Neuronal stem cell (in vitro differentiated cells): ENCODE measurements around the gene DGCR6L.
"Not testable (repeated sequence)": the region's sequence is repeated elsewhere in the genome, so short reads cannot be mapped to it uniquely, and the experiment has no call there.

Experiments
- DNase-seq: peaks from one replicate; pipeline ENCODE4 v3.0.0-alpha.2; 2013; ENCODE audit warnings: low spot score
- H2AFZ ChIP-seq: one replicate; pipeline ENCODE4 v1.6.1; 2013; ENCODE audit warnings: mild to moderate bottlenecking, low read length, inconsistent platforms
- H2AK5ac ChIP-seq: 2 replicates; pipeline ENCODE4 v1.6.1; 2013; ENCODE audit warnings: low read depth, mild to moderate bottlenecking, inconsistent platforms, low read length, moderate library complexity, mixed read lengths
- H2BK120ac ChIP-seq: 2 replicates; pipeline ENCODE4 v1.6.1; 2013; ENCODE audit warnings: low read depth, mild to moderate bottlenecking, inconsistent platforms, low read length, moderate library complexity, mixed read lengths
- H2BK12ac ChIP-seq: one replicate; pipeline ENCODE4 v1.6.1; 2013; ENCODE audit warnings: low read length, inconsistent platforms
- H2BK15ac ChIP-seq: 2 replicates; pipeline ENCODE4 v1.6.1; 2013; ENCODE audit warnings: mild to moderate bottlenecking, low read length, inconsistent platforms, mixed read lengths
- H2BK5ac ChIP-seq: one replicate; pipeline ENCODE4 v1.6.1; 2013; ENCODE audit warnings: inconsistent platforms, mild to moderate bottlenecking, low read length, moderate library complexity
- H3K14ac ChIP-seq: one replicate; pipeline ENCODE4 v1.6.1; 2013; ENCODE audit warnings: low read length, inconsistent platforms
- H3K18ac ChIP-seq: 2 replicates; pipeline ENCODE4 v1.6.1; 2013; ENCODE audit warnings: low read length, inconsistent platforms
- H3K23ac ChIP-seq: 2 replicates; pipeline ENCODE4 v1.6.1; 2013; ENCODE audit warnings: low read depth, mild to moderate bottlenecking, mixed read lengths, low read length, inconsistent platforms; ENCODE audit not compliant: poor library complexity
- H3K27ac ChIP-seq: replicated peaks from 3 replicates; pipeline ENCODE4 v1.5.1; 2013; ENCODE audit warnings: low read length, inconsistent platforms
- H3K27me3 ChIP-seq, 3 experiments: 2 replicates each; pipeline ENCODE4 v1.6.1; 2013; ENCODE audit warnings: low read length in 3 of 3, mild to moderate bottlenecking in 2 of 3, inconsistent platforms in 1 of 3, low read depth in 1 of 3, mixed read lengths in 1 of 3, moderate library complexity in 1 of 3; ENCODE audit not compliant: control insufficient read depth in 3 of 3, insufficient read depth in 3 of 3
- H3K36me3 ChIP-seq, 2 donors: replicated peaks in 1 of 2; 2 replicates each; pipeline ENCODE4 v1.6.1; 2013; ENCODE audit warnings: low read length in 2 of 2; ENCODE audit not compliant: control insufficient read depth in 2 of 2, insufficient read depth in 2 of 2
- H3K4ac ChIP-seq: 2 replicates; pipeline ENCODE4 v1.6.1; 2013; ENCODE audit warnings: inconsistent platforms, mild to moderate bottlenecking, low read length, moderate library complexity
- H3K4me1 ChIP-seq, 2 donors: 1 replicate in 1 of 2; 2 replicates in 1 of 2; pipeline ENCODE4 v1.6.1; 2013; ENCODE audit warnings: low read length in 2 of 2, low read depth in 1 of 2; ENCODE audit not compliant: control insufficient read depth in 2 of 2, insufficient read depth in 1 of 2
- H3K4me2 ChIP-seq: one replicate; pipeline ENCODE4 v1.6.1; 2013; ENCODE audit warnings: mild to moderate bottlenecking, low read length, inconsistent platforms; ENCODE audit not compliant: insufficient read depth, poor library complexity, severe bottlenecking
- H3K4me3 ChIP-seq, 2 donors: 2 replicates each; pipeline ENCODE4 v1.5.1; 2013; ENCODE audit warnings: low read length in 2 of 2, mild to moderate bottlenecking in 2 of 2, inconsistent platforms in 1 of 2, moderate library complexity in 1 of 2
- H3K79me1 ChIP-seq: one replicate; pipeline ENCODE4 v1.6.1; 2013; ENCODE audit warnings: low read depth, mild to moderate bottlenecking, inconsistent platforms, low read length, moderate library complexity
- H3K9ac ChIP-seq: one replicate; pipeline ENCODE4 v1.6.1; 2013; ENCODE audit warnings: mild to moderate bottlenecking, low read depth, low read length, inconsistent platforms; ENCODE audit not compliant: poor library complexity
- H3K9me3 ChIP-seq, 2 donors: replicated peaks in 1 of 2; 2 replicates each; pipeline versions ENCODE3 to v1.6.1; 2013; ENCODE audit warnings: low read length in 2 of 2, mild to moderate bottlenecking in 2 of 2, inconsistent platforms in 1 of 2, low read depth in 1 of 2, mixed read lengths in 1 of 2, moderate library complexity in 1 of 2; ENCODE audit not compliant: control insufficient read depth in 2 of 2, insufficient read depth in 1 of 2
- H4K8ac ChIP-seq: one replicate; pipeline ENCODE4 v1.6.1; 2013; ENCODE audit warnings: low read depth, mild to moderate bottlenecking, inconsistent platforms, low read length, moderate library complexity
- H4K91ac ChIP-seq: one replicate; pipeline ENCODE4 v1.6.1; 2013; ENCODE audit warnings: low read length, low read depth, mild to moderate bottlenecking, inconsistent platforms; ENCODE audit not compliant: poor library complexity
- WGBS, 2 donors: extraction: QIAGEN DNeasy Blood & Tissue Kit; methylation state at CpG; one replicate each; pipeline ENCODE4 v1.1.7; 2013; ENCODE audit warnings: missing lambda C conversion rate in 2 of 2, mixed read lengths in 1 of 2; ENCODE audit not compliant: insufficient read length in 2 of 2, insufficient replicate concordance in 1 of 2; ENCODE audit errors: extremely low coverage in 2 of 2; 5-methylcytosine and 5-hydroxymethylcytosine counted together

Gene DGCR6L

DNA sequence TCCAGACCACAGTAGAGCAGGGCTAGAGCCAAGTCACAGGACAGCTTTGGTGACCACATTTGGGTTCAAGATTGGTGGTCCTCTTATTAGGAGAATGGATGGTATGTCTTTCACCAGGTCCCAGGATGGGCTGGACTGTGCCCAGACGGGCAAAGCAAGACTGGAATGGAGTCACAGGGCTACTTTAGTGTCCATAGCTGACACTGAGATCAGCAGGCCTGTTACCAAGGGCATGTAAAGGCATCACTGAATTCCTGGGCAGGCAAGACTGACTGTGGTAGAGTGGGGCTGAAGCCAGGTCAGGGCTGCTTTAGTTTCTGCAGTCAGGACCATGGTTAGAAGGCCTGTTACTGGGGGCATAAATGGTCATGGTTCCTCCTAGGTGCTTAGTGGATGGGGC lies 6.1 kb upstream of the DGCR6L start:
- H3K4me1 ChIP-seq: peaks cover 0 to 14% of the 10 kb centered on the region in 2 donors
- not testable (repeated sequence) for H3K4me2 ChIP-seq, H3K4ac ChIP-seq, H3K14ac ChIP-seq, H2BK120ac ChIP-seq, H3K9ac ChIP-seq, H2BK12ac ChIP-seq, H2AFZ ChIP-seq, H3K9me3 ChIP-seq, H3K27me3 ChIP-seq, H2BK5ac ChIP-seq, H3K23ac ChIP-seq, H3K79me1 ChIP-seq, H3K27ac ChIP-seq, H2AK5ac ChIP-seq, H3K36me3 ChIP-seq, H3K18ac ChIP-seq, H3K4me3 ChIP-seq, H2BK15ac ChIP-seq, H4K91ac ChIP-seq, DNase-seq, H4K8ac ChIP-seq
- WGBS, 2 donors: no CpG with 5 or more reads among the region's 1 CpG

GRCh38 chr22:20324139-20324516 lies 4.3 kb upstream of the DGCR6L start:
- whole genome bisulfite sequencing, 2 donors: no CpG with 5 or more reads among the region's 5 CpGs
- no peak overlapping the region for H3K4me2 ChIP-seq
- H4K8ac ChIP-seq: no peak overlapping the region
- H3K27ac ChIP-seq: no peak overlapping the region
- peaks cover 9% of the 10 kb centered on the region for H3K79me1 ChIP-seq
- peaks cover 3 to 14% of the 10 kb centered on the region in 2 donors for H3K4me1 ChIP-seq
- no peak overlapping the region for H4K91ac ChIP-seq
- no peak overlapping the region for H3K4me3 ChIP-seq
- no peak overlapping the region for H2BK12ac ChIP-seq
- H3K36me3 ChIP-seq: no peaks in the 10 kb centered on the region
- no peak overlapping the region for H2BK120ac ChIP-seq
- H2AK5ac ChIP-seq: no peak overlapping the region
- H2BK15ac ChIP-seq: no peak overlapping the region
- H2AFZ ChIP-seq: no peak overlapping the region
- H2BK5ac ChIP-seq: no peak overlapping the region
- no peaks in the 10 kb centered on the region for H3K9me3 ChIP-seq
- H3K18ac ChIP-seq: no peak overlapping the region
- no peak for DNase-seq
- H3K9ac ChIP-seq: no peak overlapping the region
- H3K14ac ChIP-seq: no peak overlapping the region
- H3K23ac ChIP-seq: peak overlapping the region; percentile 50
- no peak overlapping the region for H3K4ac ChIP-seq
- H3K27me3 ChIP-seq: no peaks in the 10 kb centered on the region

DNA sequence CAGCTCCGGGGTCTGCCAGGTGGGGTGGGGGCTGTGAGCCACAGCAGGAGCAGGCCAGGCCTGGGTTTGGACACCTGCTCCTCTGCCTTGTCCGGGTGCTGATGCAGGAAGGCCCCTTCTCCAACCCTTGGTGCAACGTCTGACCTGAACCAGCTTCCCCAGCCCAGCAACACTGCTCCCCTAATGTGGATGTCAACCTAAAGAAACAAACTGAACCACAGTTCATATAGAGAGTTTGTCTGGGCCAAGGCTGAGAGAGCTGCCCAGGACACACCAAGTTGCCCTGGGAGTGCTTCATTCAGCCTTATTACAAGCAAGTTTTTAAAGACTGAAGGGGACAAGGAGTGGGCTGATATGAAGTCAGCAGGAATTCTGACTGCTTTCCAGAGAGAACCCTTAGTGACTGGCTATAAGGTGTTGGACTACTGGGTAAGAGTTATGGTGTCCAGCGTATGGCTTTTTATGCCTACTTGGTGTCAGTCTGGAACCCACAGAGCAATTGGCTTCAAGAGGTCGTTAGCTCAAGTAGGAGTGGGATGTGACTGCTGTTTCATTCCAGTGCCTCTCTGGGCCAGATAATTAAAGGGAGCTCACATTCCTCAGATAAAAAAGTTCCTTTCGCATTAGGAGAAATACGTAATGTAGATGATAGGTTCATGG lies 1.8 kb upstream of the DGCR6L start:
- not testable (repeated sequence) for DNase-seq, H3K36me3 ChIP-seq, H2BK15ac ChIP-seq, H3K4ac ChIP-seq, H2BK12ac ChIP-seq, H3K27ac ChIP-seq, H2BK120ac ChIP-seq, H3K9me3 ChIP-seq, H2AFZ ChIP-seq, H4K91ac ChIP-seq, H3K18ac ChIP-seq, H4K8ac ChIP-seq, H3K79me1 ChIP-seq, H2BK5ac ChIP-seq, H3K9ac ChIP-seq, H3K27me3 ChIP-seq, H3K14ac ChIP-seq, H3K4me2 ChIP-seq, H2AK5ac ChIP-seq
- WGBS, 2 donors: no CpG with 5 or more reads among the region's 7 CpGs
- peak overlapping the region; percentile 73 for H3K23ac ChIP-seq
- H3K4me1 ChIP-seq: peaks cover 7 to 18% of the 10 kb centered on the region in 2 donors
- peak overlapping the region in 1 of 2 donors; percentile 98 for H3K4me3 ChIP-seq

GRCh38 chr22:20320659-20321551 lies 1.0 kb upstream of the DGCR6L start:
- H3K36me3 ChIP-seq, H3K27ac ChIP-seq, H2BK12ac ChIP-seq, H3K9me3 ChIP-seq, H2BK120ac ChIP-seq, H3K27me3 ChIP-seq, H4K8ac ChIP-seq, H4K91ac ChIP-seq, DNase-seq, H2BK15ac ChIP-seq: not testable (repeated sequence)
- Histone ChIP-seq H3K14ac (peak overlapping the region; percentile 100), H3K4me3 (peak overlapping the region; percentile 98), H3K4me2 (peak overlapping the region; percentile 86), H2BK5ac (peak overlapping the region; percentile 39), H2AK5ac (peak overlapping the region; percentile 56), H3K18ac (peak overlapping the region; percentile 97), H3K23ac (peak overlapping the region; percentile 100), H2AFZ (peak overlapping the region; percentile 99), H3K4me1 (peaks cover 7 to 18% of the 10 kb centered on the region in 2 donors), H3K9ac (peak overlapping the region; percentile 97), H3K4ac (peak overlapping the region; percentile 76), H3K79me1 (peaks cover 12% of the 10 kb centered on the region)
- WGBS, 2 donors: no CpG with 5 or more reads among the region's 20 CpGs
